ENCODE results near the gene GLI1. TPM values are rescaled to one million over a fixed set of nuclear protein-coding genes. Genes with fewer than 3 reads are reported as not detected.

GLI1 gene
- polyA plus RNA-seq, 1 of the 3 experiments (the other 2 are of a cell fraction), result 0.90 TPM

- no peaks in the 10 kb centered on the region; a peak in 2 of 4 replicates for H3K4me1 ChIP-seq (ENCODE audit: control insufficient read depth in 1 of 2, insufficient read depth in 2 of 2, low read depth in 1 of 2, low read length in 1 of 2)
- TF ChIP-seq, protein P1, sequence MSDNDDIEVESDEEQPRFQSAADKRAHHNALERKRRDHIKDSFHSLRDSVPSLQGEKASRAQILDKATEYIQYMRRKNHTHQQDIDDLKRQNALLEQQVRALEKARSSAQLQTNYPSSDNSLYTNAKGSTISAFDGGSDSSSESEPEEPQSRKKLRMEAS (IDR thresholded peaks at IDR 0.05; ENCODE audit: low read depth), result no peak
- TF ChIP-seq SIN3A (IDR thresholded peaks at IDR 0.05; ENCODE audit: borderline replicate concordance, low read depth, low read length) (no peak), REST (IDR thresholded peaks at IDR 0.05; ENCODE audit: low read depth, low read length) (no peak), MEF2A (IDR thresholded peaks at IDR 0.05; ENCODE audit: borderline replicate concordance, low read depth) (no peak), PBX3 (IDR thresholded peaks at IDR 0.05) (no peak), FOXJ3 (CRISPR knock-in tag; IDR thresholded peaks at IDR 0.05) (no peak), GATA2 (CRISPR knock-in tag; IDR thresholded peaks at IDR 0.05) (no peak), TCF12 (IDR thresholded peaks at IDR 0.05) (no peak), TEAD4 (IDR thresholded peaks at IDR 0.05; ENCODE audit: borderline replicate concordance, insufficient read depth) (no peak), RAD21 (IDR thresholded peaks at IDR 0.05; ENCODE audit: low read length) (no peak)
Observed at GRCh38 chr12:57415088-57415487, 44.5 kb upstream of the GLI1 start.

More at GRCh38 chr12:57415088-57415487, 44.5 kb upstream of the GLI1 start:
- Histone ChIP-seq H3K79me2 (ENCODE audit: insufficient read depth) (peaks cover 68% of the 10 kb centered on the region), H3K36me3 (replicated peaks in 1 of 2; ENCODE audit: control insufficient read depth in 1 of 2, insufficient read depth in 2 of 2, low read length in 1 of 2) (no peaks in the 10 kb centered on the region), H3K9ac (no peak overlapping the region), H3K27ac (ENCODE audit: low read depth in 2 of 2, low read length in 1 of 2) (no peak overlapping the region), H3K4me2 (no peak overlapping the region), H3K4me3 (ENCODE audit: low read depth in 2 of 2, low read length in 1 of 2) (no peak overlapping the region), H4K20me1 (ENCODE audit: insufficient read depth) (peaks cover 6% of the 10 kb centered on the region; the same call in 1 of the 2 replicates), H3K9me2 (no peaks in the 10 kb centered on the region), H3K27me3 (ENCODE audit: insufficient read depth) (no peaks in the 10 kb centered on the region), H2AFZ (ENCODE audit: low read depth) (no peak overlapping the region), H3K9me3 (no peaks in the 10 kb centered on the region), H3F3A (replicated peaks; ENCODE audit: insufficient read depth) (peaks cover 20% of the 10 kb centered on the region)
- DNase-seq, result no peak
- POLR2A ChIA-PET, result no interaction called here
- WGBS (ENCODE audit: low lambda C conversion rate), result 94% methylated on average over 2 of the region's 2 CpGs
- CTCF ChIA-PET, result interaction anchor here (0.7 kb wide), 1 partner anchor 45 kb away, joined by 3 read pairs; no protein-coding TSS in a partner anchor

Measured in SK-N-SH (cell line).